ENCODE data around the gene CCDC157. TPM values are rescaled to one million over a fixed set of nuclear protein-coding genes. Genes with fewer than 3 reads are reported as not detected.

CCDC157 gene
- total RNA-seq, 1 experiment from 2014 or later: 1.2 TPM

GRCh38 chr22:30358541-30358940 lies 1.7 kb downstream of the CCDC157 start:
- Histone ChIP-seq H3K27ac (no peak overlapping the region), H3K9me3 (replicated peaks) (no peaks in the 10 kb centered on the region), H3K36me3 (0 out of 2 replicates have a peak, but pooled peaks cover 2% of the 10 kb centered on the region), H3K4me1 (peaks cover 4% of the 10 kb centered on the region; the same call in 1 of the 2 replicates), H3K4me3 (no peak overlapping the region), H3K27me3 (no peaks in the 10 kb centered on the region)
- DNase-seq: no peak

- no peak overlapping the region for H3K4me3 ChIP-seq
- no peaks in the 10 kb centered on the region for H3K9me3 ChIP-seq (replicated peaks)
- H3K36me3 ChIP-seq: no peaks in the 10 kb centered on the region
- H3K27me3 ChIP-seq: no peaks in the 10 kb centered on the region
- no peaks in the 10 kb centered on the region for H3K4me1 ChIP-seq
- no peak for DNase-seq
- no peak overlapping the region for H3K27ac ChIP-seq
Observed at GRCh38 chr22:30361916-30362650, 5.3 kb downstream of the CCDC157 start.

GRCh38 chr22:30362651-30363281 lies 6.0 kb downstream of the CCDC157 start:
- no peaks in the 10 kb centered on the region for H3K9me3 ChIP-seq (replicated peaks)
- H3K27ac ChIP-seq: no peak overlapping the region
- H3K27me3 ChIP-seq: no peaks in the 10 kb centered on the region
- no peaks in the 10 kb centered on the region for H3K4me1 ChIP-seq
- DNase-seq: no peak
- no peaks in the 10 kb centered on the region for H3K36me3 ChIP-seq
- H3K4me3 ChIP-seq: no peak overlapping the region

- H3K36me3 ChIP-seq: no peaks in the 10 kb centered on the region
- H3K4me3 ChIP-seq: no peak overlapping the region
- H3K9me3 ChIP-seq (replicated peaks): no peaks in the 10 kb centered on the region
- DNase-seq: no peak
- H3K27ac ChIP-seq: no peak overlapping the region
- H3K27me3 ChIP-seq: no peaks in the 10 kb centered on the region
- peaks cover 5% of the 10 kb centered on the region; the same call in 1 of the 2 replicates for H3K4me1 ChIP-seq
Observed at GRCh38 chr22:30365891-30366290, 9.1 kb downstream of the CCDC157 start.

- H3K36me3 ChIP-seq: no peaks in the 10 kb centered on the region
- peaks cover 9% of the 10 kb centered on the region; the same call in 1 of the 2 replicates for H3K4me1 ChIP-seq
- H3K27ac ChIP-seq: no peak overlapping the region
- no peak overlapping the region for H3K4me3 ChIP-seq
- H3K27me3 ChIP-seq: no peaks in the 10 kb centered on the region
- no peaks in the 10 kb centered on the region for H3K9me3 ChIP-seq (replicated peaks)
- no peak for DNase-seq
Observed at GRCh38 chr22:30368420-30368819, 11.6 kb downstream of the CCDC157 start.

GRCh38 chr22:30370641-30371230 lies 13.9 kb downstream of the CCDC157 start:
- H3K9me3 ChIP-seq (replicated peaks): no peaks in the 10 kb centered on the region
- no peak overlapping the region for H3K4me3 ChIP-seq
- H3K27me3 ChIP-seq: no peaks in the 10 kb centered on the region
- DNase-seq: peak; percentile 40 to 42
- no peak overlapping the region for H3K27ac ChIP-seq
- peaks cover 9% of the 10 kb centered on the region; the same call in 1 of the 2 replicates for H3K4me1 ChIP-seq
- H3K36me3 ChIP-seq: no peaks in the 10 kb centered on the region

- Histone ChIP-seq H3K27me3 (no peaks in the 10 kb centered on the region), H3K4me3 (no peak overlapping the region), H3K36me3 (no peaks in the 10 kb centered on the region), H3K4me1 (peaks cover 9% of the 10 kb centered on the region; the same call in 1 of the 2 replicates), H3K27ac (no peak overlapping the region), H3K9me3 (replicated peaks) (no peaks in the 10 kb centered on the region)
- DNase-seq: no peak
Observed at GRCh38 chr22:30371321-30371720, 14.5 kb downstream of the CCDC157 start.

GRCh38 chr22:30371981-30372380 lies 15.2 kb downstream of the CCDC157 start:
- H3K4me1 ChIP-seq: peaks cover 9% of the 10 kb centered on the region; the same call in 1 of the 2 replicates
- H3K9me3 ChIP-seq (replicated peaks): no peaks in the 10 kb centered on the region
- no peaks in the 10 kb centered on the region for H3K27me3 ChIP-seq
- no peak overlapping the region for H3K27ac ChIP-seq
- no peak for DNase-seq
- H3K36me3 ChIP-seq: no peaks in the 10 kb centered on the region
- no peak overlapping the region for H3K4me3 ChIP-seq

- H3K9me3 ChIP-seq (replicated peaks): no peaks in the 10 kb centered on the region
- peaks cover 9% of the 10 kb centered on the region; the same call in 1 of the 2 replicates for H3K4me1 ChIP-seq
- no peak for DNase-seq
- no peak overlapping the region for H3K4me3 ChIP-seq
- no peaks in the 10 kb centered on the region for H3K27me3 ChIP-seq
- H3K36me3 ChIP-seq: no peaks in the 10 kb centered on the region
- no peak overlapping the region for H3K27ac ChIP-seq
Observed at GRCh38 chr22:30372915-30373314, 16.1 kb downstream of the CCDC157 start.

- DNase-seq: no peak
- no peak overlapping the region for H3K4me3 ChIP-seq
- no peaks in the 10 kb centered on the region for H3K27me3 ChIP-seq
Observed at GRCh38 chr22:30373331-30374325, 16.8 kb downstream of the CCDC157 start.

GRCh38 chr22:30375312-30375849 lies 18.6 kb downstream of the CCDC157 start:
- Histone ChIP-seq H3K4me3 (no peak overlapping the region), H3K4me1 (peaks cover 9% of the 10 kb centered on the region; the same call in 1 of the 2 replicates), H3K36me3 (no peaks in the 10 kb centered on the region), H3K27ac (no peak overlapping the region), H3K27me3 (no peaks in the 10 kb centered on the region), H3K9me3 (replicated peaks) (no peaks in the 10 kb centered on the region)
- no peak for DNase-seq

More at GRCh38 chr22:30373331-30374325, 16.8 kb downstream of the CCDC157 start:
- no peaks in the 10 kb centered on the region for H3K36me3 ChIP-seq
- peaks cover 9% of the 10 kb centered on the region; the same call in 1 of the 2 replicates for H3K4me1 ChIP-seq
- H3K27ac ChIP-seq: no peak overlapping the region
- H3K9me3 ChIP-seq (replicated peaks): no peaks in the 10 kb centered on the region

- no peak overlapping the region for H3K4me3 ChIP-seq
- no peak overlapping the region for H3K27ac ChIP-seq
- no peaks in the 10 kb centered on the region for H3K27me3 ChIP-seq
- no peak for DNase-seq
- no peaks in the 10 kb centered on the region for H3K9me3 ChIP-seq (replicated peaks)
- no peaks in the 10 kb centered on the region for H3K36me3 ChIP-seq
- H3K4me1 ChIP-seq: no peaks in the 10 kb centered on the region
Observed at GRCh38 chr22:30380011-30380410, 23.2 kb downstream of the CCDC157 start.

- no peak for DNase-seq
- H3K4me1 ChIP-seq: no peaks in the 10 kb centered on the region
- H3K4me3 ChIP-seq: no peak overlapping the region
- no peaks in the 10 kb centered on the region for H3K36me3 ChIP-seq
- no peaks in the 10 kb centered on the region for H3K9me3 ChIP-seq (replicated peaks)
- H3K27me3 ChIP-seq: no peaks in the 10 kb centered on the region
- no peak overlapping the region for H3K27ac ChIP-seq
Observed at GRCh38 chr22:30381264-30381663, 24.5 kb downstream of the CCDC157 start.

GRCh38 chr22:30382340-30382739 lies 25.5 kb downstream of the CCDC157 start:
- H3K27me3 ChIP-seq: no peaks in the 10 kb centered on the region
- no peaks in the 10 kb centered on the region for H3K36me3 ChIP-seq
- no peaks in the 10 kb centered on the region for H3K4me1 ChIP-seq
- no peak for DNase-seq
- no peaks in the 10 kb centered on the region for H3K9me3 ChIP-seq (replicated peaks)
- no peak overlapping the region for H3K27ac ChIP-seq
- no peak overlapping the region for H3K4me3 ChIP-seq
